Heart left ventricle (tissue), 13 donors: ENCODE measurements around the gene LONP1.
"Not testable (repeated sequence)": the region's sequence is repeated elsewhere in the genome, so short reads cannot be mapped to it uniquely, and the experiment has no call there.

Source experiments
- POLR2A ChIP-seq, 2 donors: fragments of 450-650 bp; IDR thresholded peaks; one replicate each; pipeline ENCODE4 v1.6.1; 2017; ENCODE audit warnings: antibody characterized with exemption in 2 of 2, mild to moderate bottlenecking in 2 of 2, moderate library complexity in 2 of 2
- TF ChIP-seq, protein P1 (sequence below), 12 donors: fragments of 200-600 bp; sonication (generic) in 4 of 12; IDR thresholded peaks; one replicate each; pipeline versions ENCODE4 v1.5.0 to v1.8.0; 2018 to 2022; ENCODE audit warnings: antibody characterized with exemption in 12 of 12, mild to moderate bottlenecking in 5 of 12
- donor health status: ischemic (EF 13 %, LVEDD 7.1; RV severe dilation, severe dysfunction).
- donor health status: DM: no; HTN: yes; CAD: no.
- donor health status: DM: no; HTN: no; CAD: no.
- donor health status: ischemic (EF 25% LVEDD 6.9; RV normal size, moderate dysfunction).
- donor health status: ischemic (EF 25% LVEDD 5.7; RV mildly dilated, moderate dysfunction).
- donor health status: ischemic (EF 35%, LVEDD 5.7; RV mildly dilated, moderate dysfunction).
- donor health status: nonischemic (EF 11% LVEDD 7.7; RV severe dilation, severe dysfunction).
- donor health status: DM: yes; HTN: yes; CAD: no.
- donor health status: PGD.
- donor health status: ischemic (EF 29% LVEDD 5.4; RV normal size, mild dysfunction).
- donor health status: nonischemic (EF 23%, LVEDD 6.1; RV moderate dilation, normal function).

GRCh38 chr19:5744999-5745398, 25.1 kb upstream of the LONP1 start:
- TF ChIP-seq, protein P1, sequence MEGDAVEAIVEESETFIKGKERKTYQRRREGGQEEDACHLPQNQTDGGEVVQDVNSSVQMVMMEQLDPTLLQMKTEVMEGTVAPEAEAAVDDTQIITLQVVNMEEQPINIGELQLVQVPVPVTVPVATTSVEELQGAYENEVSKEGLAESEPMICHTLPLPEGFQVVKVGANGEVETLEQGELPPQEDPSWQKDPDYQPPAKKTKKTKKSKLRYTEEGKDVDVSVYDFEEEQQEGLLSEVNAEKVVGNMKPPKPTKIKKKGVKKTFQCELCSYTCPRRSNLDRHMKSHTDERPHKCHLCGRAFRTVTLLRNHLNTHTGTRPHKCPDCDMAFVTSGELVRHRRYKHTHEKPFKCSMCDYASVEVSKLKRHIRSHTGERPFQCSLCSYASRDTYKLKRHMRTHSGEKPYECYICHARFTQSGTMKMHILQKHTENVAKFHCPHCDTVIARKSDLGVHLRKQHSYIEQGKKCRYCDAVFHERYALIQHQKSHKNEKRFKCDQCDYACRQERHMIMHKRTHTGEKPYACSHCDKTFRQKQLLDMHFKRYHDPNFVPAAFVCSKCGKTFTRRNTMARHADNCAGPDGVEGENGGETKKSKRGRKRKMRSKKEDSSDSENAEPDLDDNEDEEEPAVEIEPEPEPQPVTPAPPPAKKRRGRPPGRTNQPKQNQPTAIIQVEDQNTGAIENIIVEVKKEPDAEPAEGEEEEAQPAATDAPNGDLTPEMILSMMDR (IDR thresholded peaks at IDR 0.05), result not testable (repeated sequence)
- not testable (repeated sequence) for TF ChIP-seq POLR2A (IDR thresholded peaks at IDR 0.05)
